ENCODE measurements around the gene PCK1. TPM values are rescaled to one million over a fixed set of nuclear protein-coding genes. Genes with fewer than 3 reads are reported as not detected.

PCK1 gene
- total and polyA plus RNA-seq, 10 donors, result 0.04 to 0.67 (median 0.17) TPM; not detected in 3

- no peaks in the 10 kb centered on the region for H3K9me3 ChIP-seq
- peaks cover 0 to 4% (median 0%) of the 10 kb centered on the region in 7 donors for H3K27me3 ChIP-seq (replicated peaks in 1 of 7)
- DNase-seq, result no peak
- intact Hi-C loops (cut with DNase I; ENCODE audit: low total_unique reads), result loop anchor here (10.0 kb wide), 1 partner anchor 54 kb away; no protein-coding TSS in a partner anchor
- H3K4me1 ChIP-seq, result peaks cover 0 to 44% (median 12%) of the 10 kb centered on the region in 6 donors
- WGBS, 5 donors, result 76 to 88% (median 86%) methylated on average over 2 of the region's 2 CpGs
- H3K36me3 ChIP-seq, result peaks cover 0 to 3% (median 0%) of the 10 kb centered on the region in 6 donors
- H3K4me3 ChIP-seq, result no peak overlapping the region
- no peak overlapping the region for H3K27ac ChIP-seq
- no peak for TF ChIP-seq POLR2AphosphoS5 (IDR thresholded peaks at IDR 0.05)
Measured at GRCh38 chr20:57601211-57601570, 40.3 kb downstream of the PCK1 start.

- no peak for DNase-seq
- Histone ChIP-seq H3K4me3 (no peak overlapping the region), H3K27me3 (replicated peaks in 1 of 7) (peaks cover 0 to 4% (median 0%) of the 10 kb centered on the region in 7 donors), H3K27ac (no peak overlapping the region), H3K36me3 (peaks cover 0 to 8% (median 0%) of the 10 kb centered on the region in 6 donors), H3K4me1 (peaks cover 0 to 43% (median 10%) of the 10 kb centered on the region in 6 donors), H3K9me3 (no peaks in the 10 kb centered on the region)
- WGBS, 5 donors, result 69 to 93% (median 74%) methylated on average over 5 of the region's 5 CpGs
- TF ChIP-seq POLR2AphosphoS5 (IDR thresholded peaks at IDR 0.05) (no peak), CTCF (IDR thresholded peaks at IDR 0.05 in 8 of 11, conservative IDR thresholded peaks at IDR 0.05 in 3 of 11) (no peak), POLR2A (IDR thresholded peaks at IDR 0.05) (no peak)
- intact Hi-C loops (cut with DNase I; ENCODE audit: low total_unique reads), result loop anchor here (10.0 kb wide), 1 partner anchor 53 kb away; no protein-coding TSS in a partner anchor
Measured at GRCh38 chr20:57601737-57602136, 40.8 kb downstream of the PCK1 start.

- H3K4me1 ChIP-seq, result peaks cover 0 to 30% (median 0%) of the 10 kb centered on the region in 6 donors
- TF ChIP-seq CTCF (IDR thresholded peaks at IDR 0.05 in 8 of 11, conservative IDR thresholded peaks at IDR 0.05 in 3 of 11), result no peak
- no peak for TF ChIP-seq POLR2A (IDR thresholded peaks at IDR 0.05)
- no peak for TF ChIP-seq POLR2AphosphoS5 (IDR thresholded peaks at IDR 0.05)
- H3K27me3 ChIP-seq (replicated peaks in 1 of 7), result peaks cover 0 to 4% (median 0%) of the 10 kb centered on the region in 7 donors
- WGBS, 5 donors, result 89 to 94% (median 93%) methylated on average over 10 of the region's 10 CpGs
- no peak for DNase-seq
- no peak overlapping the region for H3K27ac ChIP-seq
- H3K36me3 ChIP-seq, result peaks cover 0 to 19% (median 0%) of the 10 kb centered on the region in 6 donors
- H3K4me3 ChIP-seq, result no peak overlapping the region
- no peaks in the 10 kb centered on the region for H3K9me3 ChIP-seq
- intact Hi-C loops (cut with DNase I; ENCODE audit: low total_unique reads), result loop anchor here (10.0 kb wide), 1 partner anchor 52 kb away; no protein-coding TSS in a partner anchor
Measured at GRCh38 chr20:57603120-57603519, 42.2 kb downstream of the PCK1 start.

- H3K4me3 ChIP-seq, result no peak overlapping the region
- 36 to 54% (median 49%) methylated on average over 5 of the region's 5 CpGs for WGBS, 5 donors
- intact Hi-C loops (cut with DNase I; ENCODE audit: low total_unique reads), result loop anchor here (10.0 kb wide), 1 partner anchor 50 kb away; no protein-coding TSS in a partner anchor
- no peaks in the 10 kb centered on the region for H3K27me3 ChIP-seq (replicated peaks in 1 of 7)
- peaks cover 0 to 27% (median 2%) of the 10 kb centered on the region in 6 donors for H3K4me1 ChIP-seq
- DNase-seq, result no peak
- no peak for TF ChIP-seq POLR2AphosphoS5 (IDR thresholded peaks at IDR 0.05)
- no peak for TF ChIP-seq POLR2A (IDR thresholded peaks at IDR 0.05)
- no peak for TF ChIP-seq CTCF (IDR thresholded peaks at IDR 0.05 in 8 of 11, conservative IDR thresholded peaks at IDR 0.05 in 3 of 11)
- peak overlapping the region in 3 of 8 donors; percentile 8 to 42 (median 22) for H3K27ac ChIP-seq
- H3K9me3 ChIP-seq, result no peaks in the 10 kb centered on the region
- H3K36me3 ChIP-seq, result peaks cover 0 to 39% (median 14%) of the 10 kb centered on the region in 6 donors
Measured at GRCh38 chr20:57605045-57605444, 44.1 kb downstream of the PCK1 start.

Data from spleen (tissue), 11 donors.